IMR-90 (cell line): ENCODE measurements around the gene NEUROG3. TPM values are rescaled to one million over a fixed set of nuclear protein-coding genes. Genes with fewer than 3 reads are reported as not detected.

Experiments
- ATAC-seq: fragments of 200-7000 bp; cut with Tn5 transposase; 2 replicates; pipeline ENCODE4 v1.9.1; 2020; ENCODE audit warnings: low read depth, mild to moderate bottlenecking, moderate library complexity
- BruUV-seq: library from RNA; stranded (reverse); fragments of 400-500 nt; replicated peaks from 2 replicates; lab custom pipeline; 2021; lab: Mats Ljungman, UMichigan
- CTCF ChIA-PET: fragments of 300-600 bp; formaldehyde crosslinking; extraction: SDS; loops from one replicate; lab custom pipeline; 2021; ENCODE audit warnings: antibody characterized with exemption; lab: Yijun Ruan, JAX
- POLR2A ChIA-PET: fragments of 300-600 bp; sonication (Branson Sonifier 250); formaldehyde crosslinking; loops from one replicate; lab custom pipeline; 2022; ENCODE audit warnings: antibody characterized with exemption; ENCODE audit not compliant: unreplicated experiment; lab: Charles Lee
- DNase-seq: peaks from one replicate; pipeline ENCODE4 v3.0.0; 2013
- H2AFZ ChIP-seq: replicated peaks from 2 replicates; pipeline ENCODE3; 2013; ENCODE audit warnings: low read length, mild to moderate bottlenecking; ENCODE audit not compliant: poor library complexity
- H2AK5ac ChIP-seq: 2 replicates; pipeline ENCODE4 v1.6.1; 2013; ENCODE audit warnings: low read depth, low read length, inconsistent platforms
- H2AK9ac ChIP-seq: replicated peaks from 2 replicates; pipeline ENCODE3; 2013; ENCODE audit warnings: mild to moderate bottlenecking, low read depth, low read length, moderate library complexity; ENCODE audit not compliant: poor library complexity
- H2BK120ac ChIP-seq: 2 replicates; pipeline ENCODE4 v1.6.1; 2013; ENCODE audit warnings: low read depth, low read length, inconsistent platforms
- H2BK15ac ChIP-seq: 3 replicates; pipeline ENCODE4 v1.6.1; 2013; ENCODE audit warnings: low read depth, low read length, inconsistent platforms
- H2BK20ac ChIP-seq: 2 replicates; pipeline ENCODE4 v1.6.1; 2013; ENCODE audit warnings: low read depth, mild to moderate bottlenecking, inconsistent platforms, low read length, moderate library complexity
- H2BK5ac ChIP-seq: 2 replicates; pipeline ENCODE4 v1.6.1; 2013; ENCODE audit warnings: mild to moderate bottlenecking, low read depth, low read length, inconsistent platforms; ENCODE audit not compliant: poor library complexity, severe bottlenecking
- H3K14ac ChIP-seq: replicated peaks from 2 replicates; pipeline ENCODE4 v1.6.1; 2013; ENCODE audit warnings: low read depth, low read length, inconsistent platforms
- H3K18ac ChIP-seq: 2 replicates; pipeline ENCODE4 v1.6.1; 2013; ENCODE audit warnings: low read depth, low read length, control low read depth
- H3K23ac ChIP-seq: 2 replicates; pipeline ENCODE4 v1.6.1; 2013; ENCODE audit warnings: low read depth, low read length, inconsistent platforms
- H3K27ac ChIP-seq: 2 replicates; pipeline ENCODE4 v1.5.1; 2013; ENCODE audit warnings: mild to moderate bottlenecking, control low read depth, low read length; ENCODE audit not compliant: insufficient read depth
- H3K27me3 ChIP-seq: 2 replicates; pipeline ENCODE4 v1.6.1; 2013; ENCODE audit warnings: low read length; ENCODE audit not compliant: control insufficient read depth, insufficient read depth
- H3K36me3 ChIP-seq: 2 replicates; pipeline ENCODE4 v1.6.1; 2013; ENCODE audit warnings: low read length, mixed read lengths; ENCODE audit not compliant: control insufficient read depth, insufficient read depth
- H3K4ac ChIP-seq: 2 replicates; pipeline ENCODE4 v1.6.1; 2013; ENCODE audit warnings: low read depth, low read length, inconsistent platforms
- H3K4me1 ChIP-seq: 2 replicates; pipeline ENCODE4 v1.6.1; 2013; ENCODE audit warnings: low read length, mixed read lengths; ENCODE audit not compliant: control insufficient read depth, insufficient read depth
- H3K4me2 ChIP-seq: 2 replicates; pipeline ENCODE4 v1.6.1; 2013; ENCODE audit warnings: low read depth, mild to moderate bottlenecking, control low read depth, low read length, moderate library complexity
- H3K4me3 ChIP-seq: 2 replicates; pipeline ENCODE4 v1.5.1; 2013; ENCODE audit warnings: low read depth, mild to moderate bottlenecking, control low read depth, low read length, moderate library complexity; ENCODE audit not compliant: insufficient read depth
- H3K56ac ChIP-seq: 2 replicates; pipeline ENCODE4 v1.6.1; 2013; ENCODE audit warnings: low read length, inconsistent platforms; ENCODE audit not compliant: insufficient read depth; ENCODE audit errors: extremely low read depth
- H3K79me1 ChIP-seq, 2 experiments: 2 replicates each; pipeline ENCODE4 v1.6.1; 2013; ENCODE audit warnings: low read length in 2 of 2, inconsistent platforms in 1 of 2, low read depth in 1 of 2
- H3K9ac ChIP-seq: 2 replicates; pipeline ENCODE4 v1.6.1; 2013; ENCODE audit warnings: low read depth, low read length, control low read depth
- H3K9me1 ChIP-seq: 2 replicates; pipeline ENCODE4 v1.6.1; 2013; ENCODE audit warnings: low read length, inconsistent platforms; ENCODE audit not compliant: insufficient read depth
- H3K9me3 ChIP-seq: 2 replicates; pipeline ENCODE4 v1.6.1; 2013; ENCODE audit warnings: low read length; ENCODE audit not compliant: control insufficient read depth, insufficient read depth
- H4K20me1 ChIP-seq: 2 replicates; pipeline ENCODE4 v1.6.1; 2013; ENCODE audit warnings: low read length, inconsistent platforms; ENCODE audit not compliant: insufficient read depth
- H4K5ac ChIP-seq: 2 replicates; pipeline ENCODE4 v1.6.1; 2013; ENCODE audit warnings: mild to moderate bottlenecking, low read depth, low read length, control low read depth
- H4K8ac ChIP-seq, 2 experiments: 2 replicates each; pipeline ENCODE4 v1.6.1; 2013; ENCODE audit warnings: low read depth in 2 of 2, low read length in 2 of 2, control low read depth in 1 of 2, inconsistent platforms in 1 of 2
- H4K91ac ChIP-seq: 2 replicates; pipeline ENCODE4 v1.6.1; 2013; ENCODE audit warnings: low read depth, low read length, inconsistent platforms; ENCODE audit not compliant: insufficient read depth
- BHLHE40 ChIP-seq: fragments of 150-350 bp; IDR thresholded peaks from 2 replicates; pipeline ENCODE4 v1.6.1; 2016; ENCODE audit warnings: mild to moderate bottlenecking, low read depth, low read length
- CEBPB ChIP-seq: IDR thresholded peaks from 2 replicates; pipeline ENCODE4 v1.6.1; 2012; ENCODE audit warnings: low read depth, low read length, improper control_type of control experiment
- CHD1 ChIP-seq: IDR thresholded peaks from 2 replicates; pipeline ENCODE4 v1.6.1; 2012; ENCODE audit warnings: low read depth, low read length, improper control_type of control experiment
- ELK1 ChIP-seq: fragments of 150-350 bp; IDR thresholded peaks from 2 replicates; pipeline ENCODE4 v1.6.1; 2016; ENCODE audit warnings: low read depth, mild to moderate bottlenecking, low read length, moderate library complexity, borderline replicate concordance
- MAFK ChIP-seq: IDR thresholded peaks from 2 replicates; pipeline ENCODE4 v1.6.1; 2012; ENCODE audit warnings: low read depth, low read length, improper control_type of control experiment
- MAZ ChIP-seq: IDR thresholded peaks from 2 replicates; pipeline ENCODE4 v1.6.1; 2012; ENCODE audit warnings: low read depth, mild to moderate bottlenecking, low read length, improper control_type of control experiment, moderate library complexity, borderline replicate concordance
- MXI1 ChIP-seq: IDR thresholded peaks from 2 replicates; pipeline ENCODE4 v1.6.1; 2012; ENCODE audit warnings: low read depth, mild to moderate bottlenecking, low read length, moderate library complexity, borderline replicate concordance
- NFE2L2 ChIP-seq: fragments of 150-350 bp; IDR thresholded peaks from 2 replicates; pipeline ENCODE4 v1.6.1; 2016; ENCODE audit warnings: low read depth, mild to moderate bottlenecking, low read length
- POLR2A ChIP-seq: IDR thresholded peaks from 2 replicates; pipeline ENCODE4 v1.6.1; 2012; ENCODE audit warnings: mild to moderate bottlenecking, low read depth, low read length
- RAD21 ChIP-seq: IDR thresholded peaks from 2 replicates; pipeline ENCODE4 v1.6.1; 2012; ENCODE audit warnings: low read length, improper control_type of control experiment
- RCOR1 ChIP-seq: IDR thresholded peaks from 2 replicates; pipeline ENCODE4 v1.6.1; 2012; ENCODE audit warnings: mild to moderate bottlenecking, low read length, improper control_type of control experiment; ENCODE audit not compliant: insufficient replicate concordance
- RFX5 ChIP-seq: IDR thresholded peaks from 2 replicates; pipeline ENCODE4 v1.8.0; 2012; ENCODE audit warnings: low read depth, mild to moderate bottlenecking, low read length, moderate library complexity
- SMC3 ChIP-seq: fragments of 150-350 bp; IDR thresholded peaks from 2 replicates; pipeline ENCODE4 v1.6.1; 2016; ENCODE audit warnings: low read depth, mild to moderate bottlenecking, antibody characterized with exemption, low read length, moderate library complexity
- USF2 ChIP-seq: fragments of 150-350 bp; IDR thresholded peaks from 2 replicates; pipeline ENCODE4 v1.6.1; 2017; ENCODE audit warnings: mild to moderate bottlenecking, antibody characterized with exemption, low read length, low read depth
- WGBS, 2 experiments: methylation state at CpG; one replicate each; pipeline versions ENCODE4 v1.1.5 to v1.1.7; 2013; ENCODE audit warnings: missing lambda C conversion rate in 2 of 2; ENCODE audit not compliant: insufficient read length in 1 of 2; ENCODE audit errors: extremely low coverage in 2 of 2; 5-methylcytosine and 5-hydroxymethylcytosine counted together
- dilution Hi-C: fragments of 300-500 bp; cut with HindIII; formaldehyde crosslinking; loops from one replicate; pipeline ENCODE4 v1.14.3; 2018; ENCODE audit warnings: low sequenced_read_pairs; ENCODE audit not compliant: unreplicated experiment
- in situ Hi-C: fragments of 300-500 bp; cut with MboI; formaldehyde crosslinking; loops from 3 replicates; pipeline ENCODE4 v1.14.3; 2019; ENCODE audit warnings: low sequenced_read_pairs, inconsistent platforms, mixed read lengths
- intact Hi-C: fragments of 100-400 bp; cut with micrococcal nuclease; formaldehyde crosslinking; loops from 2 replicates; pipeline ENCODE4 v1.10.0; 2022
- polyA plus RNA-seq, 3 experiments: library from polyadenylated mRNA; depleted of rRNA; stranded (reverse); fragments of >200 nt; gene quantifications; 2 replicates each; pipeline ENCODE4 v1.2.3, GENCODE V29; 2012; ENCODE audit warnings: low replicate concordance in 1 of 3
- total RNA-seq: library from RNA; depleted of rRNA; stranded (reverse); fragments of >200 nt; gene quantifications from 2 replicates; pipeline ENCODE4 v1.2.3, GENCODE V29; 2012

NEUROG3 gene
- total and polyA plus RNA-seq, 2 of the 4 experiments (the other 2 are of a cell fraction), result not detected

GRCh38 chr10:69559525-69559924, 13.7 kb downstream of the NEUROG3 start:
- CTCF ChIA-PET, result no interaction called here
- H4K20me1 ChIP-seq, result no peaks in the 10 kb centered on the region
- H3K23ac ChIP-seq, result no peak overlapping the region
- H2BK15ac ChIP-seq, result no peak overlapping the region
- no peak overlapping the region for H4K8ac ChIP-seq
- dilution Hi-C loops, result no loop called here
- no peaks in the 10 kb centered on the region for H3K79me1 ChIP-seq
- no peak overlapping the region for H2AFZ ChIP-seq
- no peak overlapping the region for H3K18ac ChIP-seq
- no peak for ATAC-seq
- BruUV-seq, result no TSS peak
- POLR2A ChIA-PET, result no interaction called here
- H3K9me1 ChIP-seq, result no peaks in the 10 kb centered on the region
- H2BK120ac ChIP-seq, result no peak overlapping the region
- no peak overlapping the region for H3K4ac ChIP-seq
- in situ Hi-C loops, result loop anchor here (5.0 kb wide), 1 partner anchor 68 kb away; no protein-coding TSS in a partner anchor
- H3K4me1 ChIP-seq, result no peaks in the 10 kb centered on the region
- H4K91ac ChIP-seq, result no peak overlapping the region
- H2AK9ac ChIP-seq, result no peak overlapping the region
- no peaks in the 10 kb centered on the region for H3K9me3 ChIP-seq
- H2AK5ac ChIP-seq, result no peak overlapping the region
- WGBS, 2 experiments, result no CpG with 5 or more reads among the region's 6 CpGs
- intact Hi-C loops, result no loop called here
- no peak overlapping the region for H2BK20ac ChIP-seq
- no peak overlapping the region for H3K4me3 ChIP-seq
- H2BK5ac ChIP-seq, result no peak overlapping the region
- no peak overlapping the region for H4K5ac ChIP-seq
- H3K9ac ChIP-seq, result no peak overlapping the region
- DNase-seq, result no peak
- no peak overlapping the region for H3K4me2 ChIP-seq
- H3K14ac ChIP-seq, result no peak overlapping the region
- H3K27me3 ChIP-seq, result peaks cover 38% of the 10 kb centered on the region
- no peak for TF ChIP-seq USF2
- TF ChIP-seq RAD21, result no peak
- no peak for TF ChIP-seq CEBPB
- TF ChIP-seq SMC3, result no peak
- TF ChIP-seq POLR2A, result no peak
- no peak for TF ChIP-seq CHD1
- TF ChIP-seq ELK1, result no peak
- TF ChIP-seq RCOR1, result no peak
- no peak for TF ChIP-seq MAFK
- no peak for TF ChIP-seq BHLHE40
- no peak for TF ChIP-seq NFE2L2
- no peak for TF ChIP-seq MXI1
- no peak for TF ChIP-seq RFX5
- TF ChIP-seq MAZ, result no peak
- no peak overlapping the region for H3K56ac ChIP-seq
- H3K27ac ChIP-seq, result no peak overlapping the region
- H3K36me3 ChIP-seq, result no peaks in the 10 kb centered on the region
